Ovary (tissue), 9 donors: ENCODE measurements around the gene F10. TPM values are rescaled to one million over a fixed set of nuclear protein-coding genes. Genes with fewer than 3 reads are reported as not detected.

Experiments used
- DNase-seq, 5 donors: peaks; one replicate each; pipeline ENCODE4 v3.0.0-alpha.2; 2019 to 2020
- H3K27ac ChIP-seq, 2 donors: fragments of 200-600 bp; one replicate each; pipeline versions ENCODE4 v1.5.1 to v1.8.0; 2019 to 2022
- H3K27me3 ChIP-seq: fragments of 200-600 bp; one replicate; pipeline ENCODE4 v1.8.0; 2022
- H3K36me3 ChIP-seq: fragments of 200-600 bp; sonication (generic); one replicate; pipeline ENCODE4 v1.5.1; 2019
- H3K4me1 ChIP-seq: one replicate; pipeline ENCODE4 v1.8.1; 2013; ENCODE audit warnings: mild to moderate bottlenecking, moderate library complexity; ENCODE audit not compliant: insufficient read depth
- H3K4me3 ChIP-seq: fragments of 200-600 bp; sonication (generic); one replicate; pipeline ENCODE4 v1.5.1; 2017
- H3K9me3 ChIP-seq, 2 donors: fragments of 200-600 bp in 1 of 2; sonication (generic) in 1 of 2; one replicate each; pipeline versions ENCODE4 v1.5.1 to v1.8.1; 2013 to 2019; ENCODE audit warnings: mild to moderate bottlenecking in 1 of 2, moderate library complexity in 1 of 2
- CTCF ChIP-seq, 3 donors: fragments of 450-650 bp in 2 of 3; fragments of 200-600 bp in 1 of 3; IDR thresholded peaks; one replicate each; pipeline versions ENCODE4 v1.5.1 to v1.8.0; 2016 to 2022; ENCODE audit warnings: antibody characterized with exemption in 3 of 3, mild to moderate bottlenecking in 1 of 3
- EP300 ChIP-seq: sonication (generic); formaldehyde crosslinking; IDR thresholded peaks from one replicate; pipeline ENCODE4 v1.6.1; 2017; ENCODE audit warnings: antibody characterized with exemption
- POLR2A ChIP-seq: fragments of 450-650 bp; IDR thresholded peaks from one replicate; pipeline ENCODE4 v1.6.1; 2017; ENCODE audit warnings: antibody characterized with exemption, mild to moderate bottlenecking, moderate library complexity
- WGBS, 3 donors: extraction: QIAGEN DNeasy Blood & Tissue Kit in 1 of 3; methylation state at CpG; one replicate each; pipeline versions ENCODE4 v1.1.5 to v1.1.7; 2013 to 2017; 5-methylcytosine and 5-hydroxymethylcytosine counted together
- intact Hi-C, 4 donors: fragments of 100-400 bp; cut with DNase I; formaldehyde crosslinking; loops; one replicate each; pipeline versions ENCODE4 v1.11.0 to v1.15.1; 2022 to 2023
- polyA plus RNA-seq, 2 donors: library from polyadenylated mRNA; stranded (reverse); fragments of 200-250 nt in 1 of 2; fragments of 350-450 nt in 1 of 2; fragmentation: Illumina TruSeq in 1 of 2; extraction: RNeasy Lipid Tissue Mini Kit (QIAGEN cat#74804) in 1 of 2; gene quantifications; one replicate each; pipeline ENCODE4 v1.2.3, GENCODE V29; 2013 to 2014
- total RNA-seq, 7 donors: library from RNA; depleted of rRNA in 2 of 7; stranded (reverse); fragments of >200 nt in 2 of 7; fragmentation: NEBNext Ultra II Directional in 3 of 7; extraction: Animal tissue kit (Norgen Biotek cat#: 25700) in 3 of 7; gene quantifications; one replicate each; pipeline versions ENCODE4 v1.1.0 to v1.2.4, GENCODE V29; 2016 to 2023
- donor health status: DM: no; HTN: no; CAD: no; lungs with moderate emphysema.
- donor health status: DM: no; HTN: no; CAD: no.
- donor health status: Bipolar disorder and iron deficiency.
- donor health status: DM: yes; HTN: yes; CAD: no.
- donor health status: DM: no; HTN: no; CAD: no.
- donor health status: DM: yes; HTN: yes; CAD: no.

Gene F10
- total and polyA plus RNA-seq, 9 donors = 13.8 to 41.7 (median 28.3) TPM

GRCh38 chr13:113176280-113176679 lies 53.7 kb downstream of the F10 start:
- Histone ChIP-seq H3K27ac (no peak overlapping the region), H3K4me1 (no peaks in the 10 kb centered on the region), H3K9me3 (no peaks in the 10 kb centered on the region), H3K27me3 (no peaks in the 10 kb centered on the region), H3K36me3 (no peaks in the 10 kb centered on the region), H3K4me3 (no peak overlapping the region)
- intact Hi-C loops = no loop called here
- DNase-seq = no peak
- 74 to 89% (median 75%) methylated on average over 5 of the region's 5 CpGs for WGBS, 3 donors
- TF ChIP-seq CTCF (IDR thresholded peaks at IDR 0.05) (no peak), EP300 (no peak), POLR2A (no peak)

GRCh38 chr13:113176822-113177221 lies 54.2 kb downstream of the F10 start:
- intact Hi-C loops = no loop called here
- 94 to 97% (median 96%) methylated on average over 14 of the region's 14 CpGs for WGBS, 3 donors
- Histone ChIP-seq H3K4me3 (no peak overlapping the region), H3K27ac (no peak overlapping the region), H3K9me3 (no peaks in the 10 kb centered on the region), H3K4me1 (no peaks in the 10 kb centered on the region), H3K27me3 (no peaks in the 10 kb centered on the region), H3K36me3 (no peaks in the 10 kb centered on the region)
- no peak for TF ChIP-seq EP300
- no peak for TF ChIP-seq POLR2A
- no peak for TF ChIP-seq CTCF (IDR thresholded peaks at IDR 0.05)
- DNase-seq = no peak

GRCh38 chr13:113178070-113178895 lies 55.7 kb downstream of the F10 start:
- intact Hi-C loops = no loop called here
- Histone ChIP-seq H3K4me1 (no peaks in the 10 kb centered on the region), H3K27me3 (no peaks in the 10 kb centered on the region), H3K27ac (no peak overlapping the region), H3K9me3 (no peaks in the 10 kb centered on the region), H3K4me3 (no peak overlapping the region), H3K36me3 (no peaks in the 10 kb centered on the region)
- WGBS, 3 donors = 75 to 84% (median 78%) methylated on average over 25 of the region's 25 CpGs
- no peak for DNase-seq
- no peak for TF ChIP-seq CTCF (IDR thresholded peaks at IDR 0.05)
- no peak for TF ChIP-seq POLR2A
- TF ChIP-seq EP300 = no peak

- 85 to 90% (median 87%) methylated on average over 3 of the region's 3 CpGs for WGBS, 3 donors
- intact Hi-C loops = no loop called here
- no peaks in the 10 kb centered on the region for H3K9me3 ChIP-seq
- H3K4me1 ChIP-seq = no peaks in the 10 kb centered on the region
- H3K36me3 ChIP-seq = no peaks in the 10 kb centered on the region
- no peak overlapping the region for H3K4me3 ChIP-seq
- DNase-seq = no peak
- no peak for TF ChIP-seq POLR2A
- TF ChIP-seq EP300 = no peak
- TF ChIP-seq CTCF (IDR thresholded peaks at IDR 0.05) = no peak
- no peaks in the 10 kb centered on the region for H3K27me3 ChIP-seq
- H3K27ac ChIP-seq = no peak overlapping the region
These were observed 56.2 kb downstream of the F10 start for GRCh38 chr13:113178896-113179167.
